Erythroblast (primary cell): ENCODE results near the gene ATP5PF.

ENCODE experiments used
- GATA1 ChIP-seq: IDR thresholded peaks from 2 replicates; pipeline ENCODE4 v1.6.1; 2011; ENCODE audit warnings: low read depth, mild to moderate bottlenecking, control low read depth, low read length, moderate library complexity
- POLR2A ChIP-seq: IDR thresholded peaks from 2 replicates; pipeline ENCODE4 v1.6.1; 2011; ENCODE audit warnings: mild to moderate bottlenecking, low read length

DNA sequence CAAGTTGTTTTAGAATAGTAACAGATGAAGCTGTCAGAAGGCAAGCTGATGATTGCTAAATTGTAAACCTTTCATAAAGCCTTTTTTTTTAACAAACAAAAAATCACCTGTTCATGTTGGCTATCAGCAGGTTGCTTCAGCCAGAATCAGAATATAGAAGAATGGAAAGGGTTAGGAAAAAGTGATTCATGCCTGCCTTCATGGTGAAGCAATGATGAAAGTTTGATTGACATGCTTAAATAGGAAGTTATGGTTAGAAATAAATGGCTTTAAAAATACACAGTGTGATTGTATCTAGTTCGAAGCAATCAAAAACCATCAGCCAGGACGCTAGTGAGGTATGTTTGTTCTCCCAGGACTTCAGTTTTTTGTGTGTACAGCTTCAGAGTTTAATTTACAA lies 38.0 kb upstream of the ATP5PF start:
- TF ChIP-seq POLR2A (no peak), GATA1 (no peak)
